Subcutaneous abdominal adipose tissue (tissue), 5 donors: ENCODE results near the gene CTNNBIP1.

Source experiments
- H3K27ac ChIP-seq: one replicate; pipeline ENCODE4 v1.7.0; 2013; ENCODE audit warnings: low read depth, mild to moderate bottlenecking, inconsistent platforms, low read length, moderate library complexity
- H3K27me3 ChIP-seq, 5 donors: one replicate each; pipeline ENCODE4 v1.7.0; 2013; ENCODE audit warnings: low read length in 5 of 5, inconsistent platforms in 1 of 5; ENCODE audit not compliant: control insufficient read depth in 5 of 5, insufficient read depth in 4 of 5
- H3K36me3 ChIP-seq, 5 donors: one replicate each; pipeline ENCODE4 v1.7.0; 2013; ENCODE audit warnings: low read length in 5 of 5; ENCODE audit not compliant: control insufficient read depth in 5 of 5, insufficient read depth in 5 of 5
- H3K4me1 ChIP-seq, 5 donors: one replicate each; pipeline ENCODE4 v1.7.0; 2013; ENCODE audit warnings: low read length in 5 of 5, mild to moderate bottlenecking in 3 of 5, moderate library complexity in 1 of 5; ENCODE audit not compliant: control insufficient read depth in 5 of 5, insufficient read depth in 5 of 5
- H3K4me3 ChIP-seq, 5 donors: one replicate each; pipeline ENCODE4 v1.7.0; 2013; ENCODE audit warnings: low read length in 5 of 5, low read depth in 1 of 5
- H3K9ac ChIP-seq, 5 donors: one replicate each; pipeline ENCODE4 v1.7.0; 2013; ENCODE audit warnings: low read length in 5 of 5, mild to moderate bottlenecking in 4 of 5, moderate library complexity in 3 of 5
- H3K9me3 ChIP-seq, 5 donors: one replicate each; pipeline ENCODE4 v1.7.0; 2013; ENCODE audit warnings: low read length in 5 of 5; ENCODE audit not compliant: control insufficient read depth in 5 of 5
- donor health status: healthy.
- donor health status: healthy.
- donor health status: healthy.
- donor health status: healthy.
- donor health status: healthy.

CTNNBIP1 gene

GRCh38 chr1:9910076-9910422 lies at the start of gene CTNNBIP1:
Gene CTNNBIP1, minus strand, starts transcription at chr1:9910269. Its CDS starts 38,205 bp downstream, at chr1:9872064.
- H3K4me1 ChIP-seq: peaks cover 0 to 35% (median 20%) of the 10 kb centered on the region in 5 donors

GRCh38 chr1:9957726-9958125 lies 47.7 kb upstream of the CTNNBIP1 start:
- Histone ChIP-seq H3K36me3 (peaks cover 0 to 4% (median 0%) of the 10 kb centered on the region in 5 donors), H3K4me3 (no peak overlapping the region), H3K9ac (no peak overlapping the region), H3K9me3 (no peaks in the 10 kb centered on the region), H3K27ac (no peak overlapping the region), H3K27me3 (no peaks in the 10 kb centered on the region), H3K4me1 (peaks cover 0 to 3% (median 0%) of the 10 kb centered on the region in 5 donors)

More at GRCh38 chr1:9910076-9910422, at the start of gene CTNNBIP1:
- Histone ChIP-seq H3K9me3 (no peaks in the 10 kb centered on the region), H3K9ac (peak within 1 kb of the TSS; percentile 63 to 95 (median 92)), H3K27ac (peak within 1 kb of the TSS; percentile 83), H3K4me3 (peak within 1 kb of the TSS; percentile 78 to 96 (median 90)), H3K36me3 (no peaks in the 10 kb centered on the region), H3K27me3 (no peaks in the 10 kb centered on the region)

GRCh38 chr1:9946315-9946714 lies 36.2 kb upstream of the CTNNBIP1 start:
- Histone ChIP-seq H3K9me3 (no peaks in the 10 kb centered on the region), H3K9ac (no peak overlapping the region), H3K27me3 (no peaks in the 10 kb centered on the region), H3K4me3 (no peak overlapping the region), H3K4me1 (peaks cover 0 to 33% (median 30%) of the 10 kb centered on the region in 5 donors), H3K36me3 (peaks cover 4 to 14% (median 6%) of the 10 kb centered on the region in 5 donors), H3K27ac (no peak overlapping the region)

GRCh38 chr1:9942939-9943788 lies 33.1 kb upstream of the CTNNBIP1 start, which contains the start of the genes LZIC and NMNAT1:
Gene LZIC, minus strand, starts transcription at chr1:9943391. Its CDS starts 6,772 bp downstream, at chr1:9936619.
Gene NMNAT1, plus strand, starts transcription at chr1:9943475. Its CDS starts 28,599 bp downstream, at chr1:9972074.
- H3K36me3 ChIP-seq: peaks cover 4 to 12% (median 10%) of the 10 kb centered on the region in 5 donors
- peak within 1 kb of the TSS; percentile 94 to 99 (median 97) for H3K9ac ChIP-seq
- H3K9me3 ChIP-seq: no peaks in the 10 kb centered on the region
- peak within 1 kb of the TSS; percentile 86 to 98 (median 91) for H3K4me3 ChIP-seq
- H3K27me3 ChIP-seq: no peaks in the 10 kb centered on the region
- H3K4me1 ChIP-seq: peaks cover 0 to 23% (median 20%) of the 10 kb centered on the region in 5 donors
- peak within 1 kb of the TSS; percentile 88 for H3K27ac ChIP-seq

GRCh38 chr1:9942399-9942938 lies 32.4 kb upstream of the CTNNBIP1 start:
- Histone ChIP-seq H3K4me3 (peak overlapping the region; percentile 86 to 98 (median 91)), H3K36me3 (peaks cover 1 to 9% (median 7%) of the 10 kb centered on the region in 5 donors), H3K9ac (peak overlapping the region; percentile 77 to 99 (median 97)), H3K27ac (peak overlapping the region; percentile 88), H3K9me3 (no peaks in the 10 kb centered on the region), H3K27me3 (no peaks in the 10 kb centered on the region), H3K4me1 (peaks cover 0 to 23% (median 20%) of the 10 kb centered on the region in 5 donors)

- H3K9me3 ChIP-seq: no peaks in the 10 kb centered on the region
- H3K4me3 ChIP-seq: no peak overlapping the region
- H3K27me3 ChIP-seq: no peaks in the 10 kb centered on the region
- H3K9ac ChIP-seq: no peak overlapping the region
- H3K4me1 ChIP-seq: peaks cover 0 to 5% (median 0%) of the 10 kb centered on the region in 5 donors
- peaks cover 28 to 54% (median 31%) of the 10 kb centered on the region in 5 donors for H3K36me3 ChIP-seq
- H3K27ac ChIP-seq: no peak overlapping the region
Measured at GRCh38 chr1:9929431-9930385, 19.6 kb upstream of the CTNNBIP1 start.

- H3K36me3 ChIP-seq: peaks cover 18 to 38% (median 19%) of the 10 kb centered on the region in 5 donors
- no peak overlapping the region for H3K9ac ChIP-seq
- H3K4me1 ChIP-seq: peaks cover 0 to 5% (median 0%) of the 10 kb centered on the region in 5 donors
- no peak overlapping the region for H3K27ac ChIP-seq
- no peaks in the 10 kb centered on the region for H3K27me3 ChIP-seq
- H3K4me3 ChIP-seq: no peak overlapping the region
- H3K9me3 ChIP-seq: no peaks in the 10 kb centered on the region
Measured at GRCh38 chr1:9927259-9927658, 17.2 kb upstream of the CTNNBIP1 start.

GRCh38 chr1:9922342-9922741 lies 12.3 kb upstream of the CTNNBIP1 start:
- Histone ChIP-seq H3K4me1 (no peaks in the 10 kb centered on the region), H3K27me3 (no peaks in the 10 kb centered on the region), H3K4me3 (no peak overlapping the region), H3K9ac (no peak overlapping the region), H3K36me3 (no peaks in the 10 kb centered on the region), H3K27ac (no peak overlapping the region), H3K9me3 (no peaks in the 10 kb centered on the region)

- Histone ChIP-seq H3K36me3 (no peaks in the 10 kb centered on the region), H3K4me3 (no peak overlapping the region), H3K27ac (no peak overlapping the region), H3K4me1 (no peaks in the 10 kb centered on the region), H3K27me3 (no peaks in the 10 kb centered on the region), H3K9ac (no peak overlapping the region), H3K9me3 (no peaks in the 10 kb centered on the region)
Measured at GRCh38 chr1:9920606-9921005, 10.5 kb upstream of the CTNNBIP1 start.
